NT2/D1 (cell line): Measurements from ENCODE around the gene PDE6C.

Experiments
- SUZ12 ChIP-seq: IDR thresholded peaks from 2 replicates; pipeline ENCODE4 v1.6.1; 2011; ENCODE audit not compliant: insufficient read length, insufficient read depth; ENCODE audit errors: extremely low read depth
- YY1 ChIP-seq: IDR thresholded peaks from 2 replicates; pipeline ENCODE4 v1.6.1; 2011; ENCODE audit not compliant: insufficient read length, insufficient read depth
- ZNF274 ChIP-seq: IDR thresholded peaks from 2 replicates; pipeline ENCODE4 v1.6.1; 2011; ENCODE audit warnings: mild to moderate bottlenecking, low read depth, low read length

GRCh38 chr10:93630625-93631557 is 18.6 kb downstream of the PDE6C start:
- TF ChIP-seq YY1: no peak
- TF ChIP-seq ZNF274: no peak
- no peak for TF ChIP-seq SUZ12
